BJ (cell line): ENCODE data around the gene ARL6. TPM values are rescaled to one million over a fixed set of nuclear protein-coding genes. Genes with fewer than 3 reads are reported as not detected.
A peak's percentile ranks its signal among the peaks of the same experiment; 100 is the strongest.

Experiments used
- CTCF ChIA-PET: fragments of 350-600 bp; formaldehyde crosslinking; extraction: SDS; loops from one replicate; lab custom pipeline; 2021; ENCODE audit warnings: antibody characterized with exemption, inconsistent platforms; lab: Yijun Ruan, JAX
- POLR2A ChIA-PET: fragments of 300-600 bp; sonication (Branson Sonifier 250); formaldehyde crosslinking; extraction: SDS; loops from one replicate; lab custom pipeline; 2021; ENCODE audit warnings: antibody characterized with exemption; lab: Charles Lee
- DNase-seq: peaks from one replicate; pipeline ENCODE4 v3.0.0-alpha.2; 2011; ENCODE audit warnings: low read depth
- H3K27me3 ChIP-seq: 2 replicates; pipeline ENCODE4 v1.6.0; 2011; ENCODE audit warnings: low read length; ENCODE audit not compliant: control insufficient read depth, insufficient read depth
- H3K36me3 ChIP-seq: 2 replicates; pipeline ENCODE4 v1.5.1; 2011; ENCODE audit warnings: low read length; ENCODE audit not compliant: control insufficient read depth, insufficient read depth
- H3K4me3 ChIP-seq: 2 replicates; pipeline ENCODE4 v1.5.1; 2011; ENCODE audit warnings: low read depth, mild to moderate bottlenecking, control low read depth, low read length
- CTCF ChIP-seq: IDR thresholded peaks from 2 replicates; pipeline ENCODE4 v1.5.1; 2011; ENCODE audit warnings: low read depth, mild to moderate bottlenecking, control low read depth, inconsistent platforms, low read length, moderate library complexity; ENCODE audit not compliant: insufficient read depth
- polyA plus RNA-seq: library from polyadenylated mRNA; depleted of rRNA; stranded (reverse); fragments of >200 nt; gene quantifications from 2 replicates; pipeline ENCODE4 v1.2.3, GENCODE V29; 2011

ARL6 gene
- polyA plus RNA-seq, 1 experiment, result 2.0 TPM

- TF ChIP-seq CTCF, result 0 out of 2 replicates have a peak, but pooled peaks have one; percentile 9
- CTCF ChIA-PET, result interaction anchor here (0.6 to 4.4 kb wide), 14 partner anchors 8 to 202 kb away, joined by 3 to 25 read pairs (median 4); partner anchors contain the start of gene ARL6
- Histone ChIP-seq H3K27me3 (no peaks in the 10 kb centered on the region), H3K4me3 (peak overlapping the region; percentile 84), H3K36me3 (no peaks in the 10 kb centered on the region)
- no peak for DNase-seq
- POLR2A ChIA-PET, result no interaction called here
Observed at GRCh38 chr3:97821287-97821773, 56.8 kb downstream of the ARL6 start.

GRCh38 chr3:97821774-97822358, 57.3 kb downstream of the ARL6 start, which contains the start of gene CRYBG3:
TSS of gene CRYBG3 (plus strand) at chr3:97822011. CDS start at chr3:97822207, 196 bp downstream.
- ChIA-PET CTCF (interaction anchor here (0.7 to 4.4 kb wide), 14 partner anchors 9 to 201 kb away, joined by 3 to 25 read pairs (median 4); partner anchors contain the start of gene ARL6), POLR2A (interaction anchor here (0.6 kb wide), 2 partner anchors 9 to 111 kb away, joined by 3 to 4 read pairs; no protein-coding TSS in a partner anchor)
- H3K27me3 ChIP-seq, result no peaks in the 10 kb centered on the region
- H3K4me3 ChIP-seq, result peak within 1 kb of the TSS; percentile 84
- TF ChIP-seq CTCF, result peak; percentile 56
- H3K36me3 ChIP-seq, result no peaks in the 10 kb centered on the region
- peak; percentile 13 for DNase-seq

GRCh38 chr3:97822359-97822775, 57.8 kb downstream of the ARL6 start:
- Histone ChIP-seq H3K27me3 (no peaks in the 10 kb centered on the region), H3K36me3 (no peaks in the 10 kb centered on the region), H3K4me3 (peak overlapping the region; percentile 84)
- DNase-seq, result no peak
- ChIA-PET POLR2A (interaction anchor here (0.6 kb wide), 2 partner anchors 10 to 111 kb away, joined by 3 to 4 read pairs; no protein-coding TSS in a partner anchor), CTCF (interaction anchor here (1.0 to 4.4 kb wide), 8 partner anchors 9 to 201 kb away, joined by 3 to 25 read pairs (median 4); partner anchors contain the start of gene ARL6)
- TF ChIP-seq CTCF, result no peak

- H3K4me3 ChIP-seq, result peak overlapping the region; percentile 84
- no peak for TF ChIP-seq CTCF
- ChIA-PET POLR2A (interaction anchor here (0.6 kb wide), 1 partner anchor 31 kb away, joined by 3 read pairs; no protein-coding TSS in a partner anchor), CTCF (interaction anchor here (0.7 to 4.4 kb wide), 3 partner anchors 16 to 362 kb away, joined by 3 to 25 read pairs (median 4); no protein-coding TSS in a partner anchor)
- no peak for DNase-seq
- no peaks in the 10 kb centered on the region for H3K27me3 ChIP-seq
- H3K36me3 ChIP-seq, result no peaks in the 10 kb centered on the region
Observed at GRCh38 chr3:97823046-97824004, 58.8 kb downstream of the ARL6 start.

GRCh38 chr3:97825101-97825500, 60.5 kb downstream of the ARL6 start:
- Histone ChIP-seq H3K4me3 (no peak overlapping the region), H3K27me3 (no peaks in the 10 kb centered on the region), H3K36me3 (no peaks in the 10 kb centered on the region)
- ChIA-PET POLR2A (no interaction called here), CTCF (no interaction called here)
- TF ChIP-seq CTCF, result no peak
- no peak for DNase-seq
